ENCODE data around the gene EXOC3.
"Not testable (repeated sequence)": the region's sequence is repeated elsewhere in the genome, so short reads cannot be mapped to it uniquely, and the experiment has no call there.

Gene EXOC3

GRCh38 chr5:458547-459353, 15.8 kb downstream of the EXOC3 start:
- no peak for DNase-seq

DNA sequence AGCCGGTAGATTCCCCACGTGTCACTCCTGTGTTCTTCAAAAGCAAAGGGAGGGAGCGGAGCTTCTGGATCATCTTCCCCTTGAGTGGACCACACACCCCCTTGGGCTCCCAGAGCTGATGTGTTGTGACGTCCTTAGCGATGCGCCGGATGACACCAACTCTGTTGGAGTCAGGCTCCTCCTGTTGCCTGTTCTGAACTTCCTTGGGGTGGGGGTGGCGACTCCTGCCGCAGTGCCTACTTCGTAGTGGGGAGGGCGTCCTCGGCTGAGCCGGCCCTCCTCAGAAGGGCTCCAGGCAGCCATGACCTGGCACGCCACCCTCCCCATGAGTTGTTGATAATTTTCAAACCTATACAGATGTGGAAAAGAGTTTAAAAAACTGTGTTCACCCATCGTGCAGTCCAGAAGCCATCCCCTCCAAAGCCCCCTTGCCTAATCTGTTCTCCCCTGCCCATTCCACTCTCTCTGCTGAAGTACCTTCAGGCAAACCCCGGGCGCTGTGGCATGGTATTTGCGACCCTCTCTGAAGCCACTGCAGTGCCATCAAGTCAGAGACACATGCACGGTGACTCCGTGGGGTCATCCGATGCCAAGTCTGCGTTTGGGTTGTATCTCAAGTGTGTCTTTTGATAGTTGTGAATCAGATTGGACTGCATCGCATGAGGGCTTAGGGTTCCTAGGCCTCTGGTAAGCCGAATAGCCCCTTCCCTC, 16.7 kb downstream of the EXOC3 start:
- DNase-seq: no peak

- DNase-seq: no peak
Measured at GRCh38 chr5:460273-460625, 17.3 kb downstream of the EXOC3 start.

DNA sequence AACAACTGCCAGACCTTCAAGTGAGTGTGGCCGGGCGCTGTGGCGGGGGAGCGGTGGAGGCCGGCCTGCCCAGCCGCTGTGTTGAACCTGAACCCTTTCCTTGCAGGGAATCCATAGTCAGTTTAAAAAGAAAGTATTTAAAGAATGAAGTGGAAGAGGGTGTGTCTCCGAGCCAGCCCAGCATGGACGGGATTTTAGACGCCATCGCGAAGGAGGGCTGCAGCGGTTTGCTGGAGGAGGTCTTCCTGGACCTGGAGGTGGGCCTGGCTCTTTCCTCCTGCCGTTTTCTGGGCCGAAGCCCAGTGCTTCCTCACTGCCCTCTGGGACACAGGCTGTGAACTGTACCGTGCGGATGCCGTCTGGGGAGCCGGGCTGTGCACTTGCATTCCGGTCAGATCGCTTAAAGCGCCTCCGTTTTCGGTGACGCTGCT, 19.1 kb downstream of the EXOC3 start:
- no peak for DNase-seq

GRCh38 chr5:463301-463700, 20.3 kb downstream of the EXOC3 start:
- no peak for DNase-seq

- DNase-seq: no peak
Measured at GRCh38 chr5:463952-464351, 21.0 kb downstream of the EXOC3 start.

GRCh38 chr5:464446-464842, 21.5 kb downstream of the EXOC3 start:
- DNase-seq: no peak

DNA sequence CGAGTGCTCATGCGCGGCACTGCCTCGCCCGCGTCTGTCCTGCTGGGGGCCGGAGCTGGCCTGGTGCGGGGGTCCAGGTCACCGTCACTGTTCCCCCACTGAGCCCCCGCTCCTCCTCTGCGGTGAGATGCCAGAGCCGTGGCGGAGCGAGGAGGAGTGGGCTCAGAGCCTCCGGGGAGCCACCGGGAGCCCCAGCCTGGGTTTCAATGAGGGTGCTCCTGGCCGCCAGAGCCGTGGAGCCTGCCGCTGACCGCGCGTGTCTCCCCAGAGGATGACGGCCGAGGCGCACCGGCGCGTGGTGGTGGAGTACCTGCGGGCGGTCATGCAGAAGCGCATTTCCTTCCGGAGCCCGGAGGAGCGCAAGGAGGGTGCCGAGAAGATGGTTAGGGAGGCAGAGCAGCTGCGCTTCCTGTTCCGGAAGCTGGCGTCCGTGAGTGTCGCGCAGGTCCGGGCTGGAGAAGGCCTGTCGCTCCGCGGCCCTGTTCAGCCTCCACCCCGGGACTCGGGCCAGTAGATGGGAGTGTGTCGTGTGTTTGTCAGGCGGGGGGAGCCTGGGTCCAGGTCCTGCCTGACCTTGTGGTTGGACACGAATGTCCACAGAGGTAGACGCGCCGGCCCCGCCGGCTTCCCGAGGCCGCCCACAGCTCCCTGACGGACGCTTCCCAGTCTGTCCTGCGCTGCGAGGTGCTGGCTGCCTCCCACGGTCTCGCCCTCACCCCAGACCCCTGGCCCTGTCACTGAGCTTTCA, 22.0 kb downstream of the EXOC3 start:
- DNase-seq: no peak

GRCh38 chr5:465591-466403, 22.8 kb downstream of the EXOC3 start:
- DNase-seq: no peak

- no peak for DNase-seq
Measured at GRCh38 chr5:466661-467310, 23.8 kb downstream of the EXOC3 start.

DNA sequence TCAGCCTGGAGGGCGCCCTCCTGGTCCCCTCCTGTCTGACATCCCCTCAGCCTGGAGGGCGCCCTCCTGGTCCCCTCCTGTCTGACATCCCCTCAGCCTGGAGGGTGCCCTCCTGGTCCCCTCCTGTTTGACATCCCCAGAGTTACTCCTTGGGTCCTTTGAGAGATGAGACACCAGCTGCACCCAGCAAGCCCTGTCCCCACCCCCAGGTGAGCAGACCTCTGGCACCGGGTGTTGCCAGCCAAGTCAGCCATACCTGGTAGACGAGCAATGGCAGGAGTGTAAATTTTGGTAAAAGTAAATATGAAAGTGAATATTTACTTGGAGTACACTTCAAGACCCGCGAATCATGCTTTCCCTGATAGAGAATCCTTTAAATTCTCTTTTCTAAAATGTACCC, 25.4 kb downstream of the EXOC3 start:
- no peak for DNase-seq

GRCh38 chr5:469752-470483, 26.9 kb downstream of the EXOC3 start:
- DNase-seq: no peak

- no peak for DNase-seq
Measured at GRCh38 chr5:470961-471749, 28.2 kb downstream of the EXOC3 start.

GRCh38 chr5:471750-472058, 28.7 kb downstream of the EXOC3 start:
- DNase-seq: no peak

DNA sequence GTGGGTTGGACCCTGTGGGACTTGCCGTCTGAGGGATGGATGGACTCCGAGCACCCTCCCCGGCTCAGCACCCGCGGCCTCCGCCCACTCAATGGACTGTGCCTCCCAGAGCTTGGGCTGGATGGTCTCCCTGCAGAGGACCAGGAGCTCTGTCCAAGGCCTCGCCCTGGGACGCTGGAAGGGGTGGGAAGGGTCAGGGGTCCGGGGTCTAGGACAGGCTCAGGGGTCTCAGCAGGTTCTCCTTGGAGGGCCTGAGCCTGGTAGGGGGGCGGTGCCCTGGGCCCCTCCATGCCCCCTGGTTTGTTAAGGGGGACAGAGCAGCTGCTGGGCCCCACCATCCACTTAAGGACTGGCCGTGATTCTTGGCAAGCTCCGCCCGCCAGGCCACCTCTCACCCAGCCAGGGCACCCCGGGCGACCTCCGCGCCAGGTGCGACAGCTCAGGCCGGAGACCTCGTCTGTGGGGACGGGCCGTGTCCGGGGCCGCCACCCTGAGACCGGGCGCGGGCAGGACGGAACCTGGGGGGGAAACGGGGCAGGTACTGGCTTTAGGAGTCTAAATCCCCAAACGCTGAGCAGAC, 29.2 kb downstream of the EXOC3 start:
- no peak for DNase-seq

DNA sequence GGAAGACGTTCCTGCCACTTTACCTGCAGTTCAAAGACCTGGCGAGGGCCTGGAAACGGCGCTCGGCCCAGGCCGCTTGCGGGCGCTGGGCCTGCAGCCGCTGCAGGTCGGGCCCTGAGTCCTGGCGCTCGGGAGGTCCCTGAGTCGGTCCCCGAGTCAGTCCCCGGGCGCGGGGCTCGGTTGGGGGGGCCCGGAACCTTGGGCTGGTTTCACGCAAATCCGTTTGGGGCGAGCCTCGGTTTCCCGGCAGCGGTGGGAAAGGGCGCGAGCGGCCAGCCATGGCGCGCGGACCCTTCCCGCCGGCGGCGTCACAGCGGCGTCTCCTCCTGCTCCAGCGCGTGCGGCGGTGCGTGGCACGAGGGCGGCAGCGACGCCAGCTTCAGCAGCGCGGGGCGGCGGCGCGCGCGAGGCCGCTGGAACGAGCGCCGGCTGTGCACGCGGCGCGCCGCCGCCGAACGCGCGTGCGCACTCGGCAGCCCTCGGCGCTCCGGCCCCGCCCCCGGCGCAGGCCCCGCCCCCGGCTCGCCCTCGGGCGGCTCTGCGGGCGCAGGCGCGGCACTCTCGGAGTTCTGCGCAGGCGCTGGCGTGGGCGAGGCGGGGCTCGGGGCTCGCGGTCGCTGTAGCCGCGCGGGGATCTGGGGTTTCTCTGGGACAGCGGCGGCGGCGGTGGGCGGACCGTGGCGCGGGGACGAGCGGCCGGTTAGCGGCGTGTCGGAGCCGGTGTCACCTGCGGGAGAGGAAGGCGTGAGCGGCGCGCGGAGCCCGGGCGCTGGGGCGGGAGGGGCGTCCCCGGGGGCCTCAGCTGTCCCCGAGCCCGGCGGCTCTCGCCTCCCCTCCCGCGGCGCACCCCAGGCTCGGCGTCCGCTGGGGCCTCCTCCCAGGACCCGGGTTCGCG, 29.9 kb downstream of the EXOC3 start:
- no peak for DNase-seq

GRCh38 chr5:473551-474192, 30.7 kb downstream of the EXOC3 start:
- no peak for DNase-seq

DNA sequence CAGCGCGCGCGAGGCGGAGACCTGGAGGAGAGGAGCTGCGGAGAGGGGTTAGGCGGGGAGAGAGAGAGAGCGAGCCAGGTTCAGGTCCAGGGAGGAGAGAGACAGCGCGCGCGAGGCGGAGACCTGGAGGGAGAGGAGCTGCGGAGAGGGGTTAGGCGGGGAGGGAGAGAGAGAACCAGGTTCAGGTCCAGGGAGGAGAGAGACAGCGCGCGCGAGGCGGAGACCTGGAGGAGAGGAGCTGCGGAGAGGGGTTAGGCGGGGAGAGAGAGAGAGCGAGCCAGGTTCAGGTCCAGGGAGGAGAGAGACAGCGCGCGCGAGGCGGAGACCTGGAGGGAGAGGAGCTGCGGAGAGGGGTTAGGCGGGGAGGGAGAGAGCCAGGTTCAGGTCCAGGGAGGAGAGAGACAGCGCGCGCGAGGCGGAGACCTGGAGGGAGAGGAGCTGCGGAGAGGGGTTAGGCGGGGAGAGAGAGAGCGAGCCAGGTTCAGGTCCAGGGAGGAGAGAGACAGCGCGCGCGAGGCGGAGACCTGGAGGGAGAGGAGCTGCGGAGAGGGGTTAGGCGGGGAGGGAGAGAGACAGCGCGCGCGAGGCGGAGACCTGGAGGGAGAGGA, 31.4 kb downstream of the EXOC3 start:
- DNase-seq: not testable (repeated sequence)

All from SIG-M5 (cell line).